Stromal cell of bone marrow (primary cell): ENCODE data around the gene DDX10.

Source experiments
- DNase-seq: peaks from one replicate; pipeline ENCODE4 v3.0.0-alpha.2; 2012; ENCODE audit warnings: low read depth

DDX10 gene

DNA sequence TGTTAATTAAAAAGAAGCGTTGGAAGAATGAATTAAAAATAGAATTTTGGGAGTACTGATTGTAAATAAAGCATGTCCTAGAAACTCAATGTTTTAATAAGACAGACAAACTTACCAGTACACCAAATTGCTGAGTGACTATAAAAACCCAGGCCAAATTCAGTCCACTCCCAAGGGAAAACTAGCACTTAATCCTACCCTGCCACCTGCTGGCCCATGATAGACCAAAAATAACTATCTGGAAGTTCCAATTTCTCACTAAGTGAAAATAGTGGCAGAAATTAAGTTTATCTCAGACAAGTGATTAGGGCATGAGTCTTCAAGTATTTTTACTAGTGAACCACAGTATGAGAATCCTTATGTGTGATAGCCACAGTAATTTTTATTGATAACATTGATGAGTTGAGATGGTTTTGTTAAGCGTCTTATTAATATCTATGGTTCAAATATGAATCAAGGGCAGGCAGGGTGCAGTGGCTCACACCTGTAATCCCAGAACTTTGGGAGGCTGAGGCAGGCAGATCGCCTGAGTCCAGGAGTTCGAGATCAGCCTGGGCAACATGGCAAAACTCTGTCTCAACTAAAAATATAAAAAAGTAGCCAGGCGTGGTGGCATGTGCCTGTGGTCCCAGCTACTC is 9.8 kb upstream of the DDX10 start:
- DNase-seq, result peak; percentile 22

GRCh38 chr11:108662700-108663099 is 2.2 kb upstream of the DDX10 start:
- no peak for DNase-seq

GRCh38 chr11:108663154-108663877 is 1.6 kb upstream of the DDX10 start:
- no peak for DNase-seq

DNA sequence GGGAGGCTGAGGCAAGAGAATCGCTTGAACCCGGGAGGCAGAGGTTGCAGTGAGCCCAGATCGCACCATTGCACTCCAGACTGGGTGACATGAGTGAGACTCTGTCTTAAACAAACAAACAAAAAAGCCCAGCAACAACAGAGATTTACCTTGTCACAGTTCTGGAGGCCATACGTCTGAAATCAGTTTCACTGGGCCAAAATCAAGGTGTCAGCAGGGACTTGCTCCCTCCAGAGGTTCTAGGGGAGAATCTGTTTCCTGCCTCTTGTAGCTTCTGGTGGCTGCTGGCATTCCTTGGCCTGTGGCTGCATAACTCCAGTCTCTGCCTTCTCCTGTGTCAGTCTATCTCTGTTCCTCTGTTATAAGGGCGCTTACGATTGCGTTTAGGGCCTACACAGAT is 1.5 kb downstream of the DDX10 start:
- no peak for DNase-seq

- no peak for DNase-seq
Observed at GRCh38 chr11:108669286-108669685, 4.4 kb downstream of the DDX10 start.

GRCh38 chr11:108669711-108670110 is 4.8 kb downstream of the DDX10 start:
- no peak for DNase-seq

GRCh38 chr11:108670451-108670850 is 5.6 kb downstream of the DDX10 start:
- no peak for DNase-seq

GRCh38 chr11:108672113-108672512 is 7.2 kb downstream of the DDX10 start:
- DNase-seq, result no peak

- DNase-seq, result no peak
Observed at GRCh38 chr11:108672786-108673185, 7.9 kb downstream of the DDX10 start.

DNA sequence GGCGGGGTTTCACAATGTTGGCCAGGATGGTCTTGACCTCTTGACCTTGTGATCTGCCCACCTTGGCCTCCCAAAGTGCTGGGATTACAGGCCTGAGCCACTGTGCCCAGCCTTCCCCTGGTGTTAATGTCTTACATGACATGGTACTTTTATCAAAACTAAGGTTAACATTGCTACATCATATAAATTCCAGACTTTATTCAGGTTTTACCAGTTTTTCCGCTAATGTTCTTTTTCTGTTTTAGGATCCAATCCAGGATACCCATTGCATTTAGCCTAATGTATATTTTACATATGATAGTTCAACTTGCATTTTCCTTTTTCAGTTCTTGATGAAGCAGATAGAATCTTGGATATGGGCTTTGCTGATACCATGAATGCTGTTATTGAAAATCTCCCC is 14.2 kb downstream of the DDX10 start:
- no peak for DNase-seq

- DNase-seq, result no peak
Observed at GRCh38 chr11:108680271-108680670, 15.4 kb downstream of the DDX10 start.

DNA sequence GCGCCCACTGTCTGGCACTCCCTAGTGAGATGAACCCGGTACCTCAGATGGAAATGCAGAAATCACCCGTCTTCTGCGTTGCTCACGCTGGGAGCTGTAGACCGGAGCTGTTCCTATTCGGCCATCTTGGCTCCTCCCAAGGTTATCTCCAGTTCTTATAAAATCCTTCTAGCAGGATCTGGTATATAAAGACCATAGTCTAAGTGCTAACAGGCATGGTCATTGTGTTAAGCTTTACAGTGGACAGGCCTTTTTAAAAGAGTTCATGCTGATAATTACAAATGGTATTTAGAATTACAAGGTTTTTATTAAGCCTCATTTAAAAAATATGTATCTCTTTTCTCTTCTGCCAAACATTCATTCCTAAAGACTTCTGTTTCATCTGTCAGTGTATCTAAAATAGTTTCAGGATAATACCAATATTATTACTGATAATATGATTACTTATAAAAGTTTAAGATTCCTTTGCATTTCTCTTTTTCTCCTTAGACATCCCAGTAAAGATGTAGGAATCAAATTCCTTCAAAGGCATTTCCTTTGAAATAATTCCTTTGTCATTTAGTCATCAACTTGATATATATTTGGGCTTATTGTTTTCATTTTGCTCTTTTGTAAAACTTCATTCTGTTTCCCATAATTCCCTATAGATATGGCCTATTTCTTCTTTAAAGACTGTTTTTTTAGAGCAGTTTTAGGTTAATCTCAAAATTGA is 20.7 kb downstream of the DDX10 start:
- DNase-seq, result no peak

DNA sequence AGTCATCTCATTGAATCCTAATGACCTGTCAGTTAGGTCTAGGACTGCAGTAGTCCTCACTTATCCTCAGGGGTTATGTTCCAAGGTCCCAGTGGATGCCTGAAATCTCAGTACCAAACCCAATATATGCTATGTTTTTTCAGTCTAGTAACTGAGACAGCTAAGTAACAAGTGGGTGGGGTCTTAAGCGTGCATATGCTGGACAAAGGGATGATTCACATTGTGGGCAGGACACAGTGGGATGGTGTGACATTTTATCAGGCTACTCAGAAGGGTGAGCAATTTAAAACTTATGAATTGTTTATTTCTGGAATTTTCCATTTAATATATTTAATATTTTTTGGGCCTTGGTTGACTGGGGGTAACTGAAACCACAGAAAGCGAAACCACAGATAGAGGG is 29.0 kb downstream of the DDX10 start:
- peak; percentile 31 for DNase-seq

- DNase-seq, result no peak
Observed at GRCh38 chr11:108694846-108695245, 30.0 kb downstream of the DDX10 start.

DNA sequence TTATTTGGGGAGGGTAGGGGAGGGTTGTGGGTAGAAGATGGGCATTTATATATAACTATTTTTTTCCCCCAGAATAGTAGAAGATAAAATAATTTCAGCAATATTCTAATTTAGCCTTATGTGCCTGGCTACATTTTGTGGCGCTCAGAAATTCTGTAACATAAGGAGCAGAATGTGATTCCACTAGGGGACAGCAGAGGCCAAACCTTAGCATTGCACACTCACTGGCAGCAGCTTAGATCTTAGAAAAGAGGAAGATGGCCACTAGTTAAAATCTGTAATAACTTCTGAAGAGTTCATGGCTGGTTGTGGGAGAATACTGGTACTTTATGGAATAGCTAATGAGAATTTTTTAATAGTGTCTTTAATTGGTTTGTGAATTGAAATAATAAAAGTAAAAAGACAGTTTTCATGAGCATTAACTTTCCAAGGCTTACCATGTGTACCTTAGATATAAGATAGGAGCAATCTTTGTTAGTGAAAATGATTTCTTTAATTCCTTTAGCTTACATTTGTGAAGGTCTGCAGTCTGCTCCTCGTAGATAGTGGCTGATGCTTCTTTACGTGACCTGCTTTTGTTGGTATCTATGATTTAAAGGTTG is 33.1 kb downstream of the DDX10 start:
- peak; percentile 67 for DNase-seq

GRCh38 chr11:108698844-108699642 is 34.2 kb downstream of the DDX10 start:
- DNase-seq, result no peak

DNA sequence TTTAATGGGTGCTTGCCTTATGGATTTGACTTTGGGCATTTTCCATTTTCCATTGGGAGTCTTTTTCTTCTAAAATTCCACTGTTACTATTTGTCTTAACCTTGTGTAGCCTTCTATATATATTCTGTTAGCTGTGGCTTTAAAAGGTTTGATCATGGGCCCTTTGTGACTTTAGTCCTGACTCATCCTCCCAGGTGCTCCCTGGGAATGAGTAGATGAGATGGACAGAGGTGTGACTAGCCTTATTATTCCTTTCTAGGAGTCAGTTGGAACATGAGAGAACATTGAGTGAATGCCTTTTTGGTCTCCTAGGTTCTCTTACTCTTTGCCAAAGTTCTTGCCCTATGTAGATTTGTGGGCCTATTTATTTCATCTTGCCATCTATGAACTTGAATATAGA is 39.0 kb downstream of the DDX10 start:
- DNase-seq, result no peak

DNA sequence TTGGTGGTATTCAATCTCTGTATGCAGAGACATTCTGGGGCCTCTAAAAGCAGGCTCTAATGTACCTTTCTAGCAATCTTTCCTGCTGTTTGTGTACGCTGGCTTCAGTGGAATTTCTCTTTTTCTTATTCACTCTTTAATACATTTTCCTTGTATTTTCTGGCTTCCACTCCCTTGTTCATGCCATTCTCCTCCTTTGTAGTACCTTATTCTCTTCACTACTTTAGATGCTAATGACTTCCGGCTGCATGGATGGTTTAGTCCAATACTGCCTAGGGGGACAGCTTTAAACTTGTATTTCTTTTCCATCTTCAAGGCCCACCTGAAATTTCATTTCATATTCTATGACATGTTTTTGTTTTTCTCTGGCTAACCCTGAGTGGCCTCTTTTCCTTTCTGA is 40.2 kb downstream of the DDX10 start:
- no peak for DNase-seq

GRCh38 chr11:108708173-108708572 is 43.3 kb downstream of the DDX10 start:
- no peak for DNase-seq

GRCh38 chr11:108709741-108710140 is 44.9 kb downstream of the DDX10 start:
- no peak for DNase-seq

GRCh38 chr11:108713076-108713790 is 48.4 kb downstream of the DDX10 start:
- no peak for DNase-seq
